Stimulated activated CD4-positive, alpha-beta T cell treated with anti-CD3 and anti-CD28 coated beads, Interleukin-1b, Interleukin-23, amount 100 ng/mL, for 24 hours (primary cell): ENCODE measurements around the gene FBXO34.

Source experiments
- DNase-seq, 4 experiments: peaks; one replicate each; pipeline ENCODE4 v3.0.0-alpha.2; 2020; ENCODE audit warnings: low read depth in 4 of 4, low spot score in 1 of 4

The FBXO34 gene, protein sequence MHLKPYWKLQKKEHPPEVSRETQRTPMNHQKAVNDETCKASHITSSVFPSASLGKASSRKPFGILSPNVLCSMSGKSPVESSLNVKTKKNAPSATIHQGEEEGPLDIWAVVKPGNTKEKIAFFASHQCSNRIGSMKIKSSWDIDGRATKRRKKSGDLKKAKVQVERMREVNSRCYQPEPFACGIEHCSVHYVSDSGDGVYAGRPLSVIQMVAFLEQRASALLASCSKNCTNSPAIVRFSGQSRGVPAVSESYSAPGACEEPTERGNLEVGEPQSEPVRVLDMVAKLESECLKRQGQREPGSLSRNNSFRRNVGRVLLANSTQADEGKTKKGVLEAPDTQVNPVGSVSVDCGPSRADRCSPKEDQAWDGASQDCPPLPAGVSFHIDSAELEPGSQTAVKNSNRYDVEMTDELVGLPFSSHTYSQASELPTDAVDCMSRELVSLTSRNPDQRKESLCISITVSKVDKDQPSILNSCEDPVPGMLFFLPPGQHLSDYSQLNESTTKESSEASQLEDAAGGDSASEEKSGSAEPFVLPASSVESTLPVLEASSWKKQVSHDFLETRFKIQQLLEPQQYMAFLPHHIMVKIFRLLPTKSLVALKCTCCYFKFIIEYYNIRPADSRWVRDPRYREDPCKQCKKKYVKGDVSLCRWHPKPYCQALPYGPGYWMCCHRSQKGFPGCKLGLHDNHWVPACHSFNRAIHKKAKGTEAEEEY

DNA sequence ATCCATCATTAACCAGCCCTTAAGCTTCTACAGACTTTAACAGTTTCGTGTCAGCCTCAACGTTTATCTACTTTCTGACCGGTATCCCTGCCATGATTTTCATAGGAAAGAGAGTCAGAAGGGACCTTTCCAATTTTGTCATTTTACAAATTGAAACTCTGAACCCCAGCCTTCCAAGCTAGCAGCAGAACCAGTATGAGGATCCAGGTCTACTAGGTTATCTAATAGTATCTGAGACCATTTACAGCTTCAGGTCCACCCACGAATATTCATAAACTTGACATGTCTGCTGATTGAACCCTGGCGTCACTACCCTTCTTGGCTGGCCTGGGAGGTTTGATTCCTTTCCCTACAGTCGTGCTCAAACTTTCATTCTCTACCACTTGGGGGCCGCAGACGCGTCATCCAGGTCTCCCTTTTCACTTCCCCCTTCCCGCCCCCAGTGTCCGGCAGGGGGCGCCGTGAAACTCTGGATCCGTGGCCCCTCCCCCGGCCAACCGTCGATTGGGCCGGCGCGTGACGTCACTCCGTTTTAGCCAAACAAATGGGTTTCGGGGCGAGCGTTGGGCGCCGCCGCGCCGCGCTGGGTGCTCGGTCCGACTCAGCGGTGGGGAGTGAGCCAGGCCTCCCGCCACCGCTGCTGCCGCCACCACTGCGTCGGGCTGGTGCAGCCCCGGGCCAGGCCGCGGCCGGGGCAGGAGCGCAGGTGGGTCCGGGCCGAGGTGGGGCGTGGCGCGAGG is at the start of gene FBXO34:
FBXO34 (plus strand) TSS at position 590 of the 740 bp plus-strand sequence. CDS start 78,970 bp downstream, outside the sequence.
- DNase-seq = peak; percentile 98 to 100 (median 100)

DNA sequence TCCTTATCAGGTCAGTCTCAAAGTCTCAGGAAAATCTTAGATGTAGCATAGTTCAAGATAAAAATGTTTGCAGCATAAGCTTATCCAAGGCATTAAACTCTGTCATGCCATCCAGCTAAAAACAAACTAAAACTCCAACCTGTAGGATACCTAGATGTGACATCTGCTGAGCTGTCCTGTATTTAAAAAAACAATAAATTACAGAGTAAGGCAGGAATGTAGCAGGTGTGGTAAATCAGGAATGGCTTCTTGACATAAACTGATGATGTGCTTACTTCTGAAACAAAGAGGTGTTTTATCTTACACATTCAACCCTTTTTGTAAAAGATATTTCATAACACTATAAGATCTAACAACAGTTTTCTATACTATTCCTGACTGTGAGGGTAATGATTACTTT is 49.3 kb upstream of the FBXO34 start:
- no peak for DNase-seq

DNA sequence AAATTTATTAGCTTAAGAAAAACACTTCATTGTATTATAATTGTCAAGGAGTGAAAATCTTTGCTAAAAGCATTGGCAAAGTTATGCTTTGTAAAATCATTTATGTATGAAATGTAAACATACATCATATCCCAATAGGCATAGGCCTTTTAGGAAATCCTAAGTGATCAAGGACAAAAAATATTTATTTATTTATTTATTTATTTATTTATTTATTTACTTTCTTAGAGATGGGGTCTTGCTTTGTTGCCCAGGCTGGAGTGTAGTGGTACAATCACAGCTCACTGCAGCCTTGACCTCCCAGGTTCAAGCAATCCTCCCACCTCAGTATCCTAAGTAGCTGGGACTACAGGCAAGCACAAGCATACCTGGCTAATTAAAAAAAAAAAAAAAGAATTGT is 47.9 kb upstream of the FBXO34 start:
- DNase-seq = no peak

DNA sequence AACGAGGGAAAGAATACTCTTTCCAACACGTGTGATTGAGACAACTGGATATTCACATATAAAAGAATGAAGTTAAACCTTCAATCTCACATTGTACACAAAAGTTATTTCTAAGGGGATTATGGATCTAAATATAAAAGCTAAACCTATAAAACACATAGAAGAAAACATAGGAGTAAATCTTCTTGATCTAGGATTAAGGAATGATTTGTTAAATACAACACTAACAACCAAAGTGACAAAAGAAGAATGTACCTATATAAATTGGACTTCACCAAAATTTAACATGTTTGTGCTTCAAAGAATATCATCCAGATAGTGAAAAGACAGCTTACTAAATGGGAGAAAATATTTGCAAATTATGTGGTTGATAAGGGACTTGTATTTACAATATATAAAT is 43.0 kb upstream of the FBXO34 start:
- no peak for DNase-seq

DNA sequence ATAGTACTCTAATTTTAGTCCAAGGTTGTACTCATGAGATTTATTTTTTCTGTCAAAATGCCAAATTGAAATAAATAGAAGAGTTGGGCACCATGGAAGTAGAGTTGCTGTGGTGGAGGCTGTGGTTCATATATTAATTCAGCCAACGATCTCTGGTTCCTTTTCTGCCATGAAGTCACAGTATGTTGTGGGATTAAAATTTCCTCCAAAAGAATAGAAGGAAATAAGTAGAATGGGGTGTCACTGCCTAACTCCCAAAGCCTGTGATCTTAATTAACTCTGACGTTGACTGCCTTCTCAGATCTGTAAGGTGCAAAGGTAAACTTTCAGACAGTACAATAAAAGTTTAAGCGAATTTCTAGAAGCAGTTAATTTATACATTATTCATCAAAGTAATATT is 37.6 kb upstream of the FBXO34 start:
- DNase-seq = no peak

DNA sequence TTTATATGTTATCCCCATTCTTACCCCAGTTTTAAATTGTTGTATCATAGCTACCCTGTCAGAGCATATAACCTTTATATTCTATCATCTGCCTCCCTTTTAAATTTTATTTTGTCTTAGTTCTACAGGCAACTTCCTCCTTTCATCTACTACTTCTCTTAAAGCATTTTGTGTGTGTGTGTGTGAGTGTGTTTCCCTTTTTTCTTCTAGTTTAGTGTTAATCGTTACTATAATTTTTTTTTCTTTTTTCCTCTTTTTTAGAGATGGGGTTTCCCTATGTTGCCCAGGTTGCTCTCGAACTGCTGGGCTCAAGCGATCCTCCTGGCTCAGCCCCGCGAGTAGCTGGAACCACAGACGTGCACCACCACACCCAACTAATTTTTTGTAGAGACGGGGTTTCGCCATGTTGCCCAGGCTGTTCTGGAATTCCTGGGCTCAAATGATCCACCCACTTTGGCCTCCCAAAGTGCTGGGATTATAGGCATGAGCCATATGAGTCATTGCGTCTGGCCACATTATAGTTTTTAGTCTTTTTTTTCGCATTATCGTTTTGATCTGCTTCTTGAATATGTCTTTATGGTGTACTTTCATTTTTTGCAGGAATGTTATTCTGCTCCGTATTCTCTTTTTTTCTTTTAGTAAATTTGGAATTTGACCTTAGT is 33.1 kb upstream of the FBXO34 start:
- DNase-seq = no peak

DNA sequence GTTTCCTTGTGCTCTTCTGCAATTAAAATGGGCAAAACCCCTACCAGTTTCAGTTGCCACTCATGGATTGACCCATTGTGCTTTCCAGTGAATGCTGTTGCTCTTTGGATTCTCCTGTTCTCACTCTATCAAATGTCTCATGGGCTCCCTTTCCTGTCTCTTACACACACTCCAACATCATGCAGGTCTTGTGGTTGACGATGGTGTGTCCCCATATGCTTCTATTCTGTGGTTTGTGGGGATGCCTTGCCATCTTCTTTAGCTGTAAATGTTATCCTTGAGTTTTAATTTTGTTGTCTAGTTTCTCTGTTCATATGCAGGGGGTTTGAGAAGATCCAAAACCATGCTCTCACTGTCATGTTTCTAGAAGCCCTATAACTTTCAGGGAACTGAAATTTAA is 31.9 kb upstream of the FBXO34 start:
- DNase-seq = no peak

DNA sequence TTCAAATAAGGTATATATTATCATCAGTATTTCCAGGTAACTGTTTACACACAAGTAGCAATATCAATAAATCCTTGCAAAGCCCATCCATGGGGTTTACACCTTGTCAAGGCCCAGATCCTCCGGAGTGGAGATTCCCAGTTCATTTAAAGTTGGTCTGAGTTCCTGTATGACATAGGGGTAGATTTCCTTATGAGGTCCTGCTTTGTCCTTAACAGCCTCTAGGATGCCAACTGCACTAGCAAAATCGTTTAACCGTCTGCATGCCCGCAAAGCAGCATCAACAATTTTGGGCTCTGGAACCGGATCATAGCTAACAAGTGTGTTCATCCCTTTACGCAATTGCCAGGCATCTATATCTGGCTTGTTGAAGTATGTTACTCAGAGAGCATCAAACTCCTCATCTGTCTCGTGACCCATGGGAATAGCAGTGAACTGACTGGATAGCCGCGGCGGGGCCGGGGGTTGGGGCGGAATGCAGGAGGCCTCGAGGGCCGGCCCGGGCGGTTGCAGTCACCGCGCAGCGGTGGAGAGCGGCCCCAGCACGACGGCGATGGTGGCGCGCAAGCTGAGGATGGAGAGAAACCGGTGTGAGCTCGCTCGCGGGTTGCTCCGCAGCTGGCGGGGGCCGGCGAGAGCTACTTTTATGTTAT is 30.6 kb upstream of the FBXO34 start:
- no peak for DNase-seq

DNA sequence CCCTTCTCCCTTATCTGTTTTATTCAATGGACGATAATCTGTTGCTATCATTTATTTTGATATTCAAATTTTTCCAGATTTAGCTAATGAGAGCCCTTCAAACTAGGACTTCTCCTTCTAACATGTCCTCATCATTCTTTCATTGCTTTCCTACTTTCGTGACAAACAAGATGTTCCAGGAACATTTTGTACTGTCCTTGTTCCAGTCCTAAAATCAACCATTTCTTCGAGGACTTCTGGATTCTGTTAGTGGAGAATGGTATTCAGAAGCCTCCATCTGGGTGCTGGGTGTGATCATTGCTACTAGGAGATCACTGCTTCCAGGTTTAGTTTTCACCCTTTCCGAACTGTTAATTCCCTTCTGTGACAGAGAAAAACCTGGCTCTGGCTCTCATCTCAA is 29.5 kb upstream of the FBXO34 start:
- DNase-seq = no peak

DNA sequence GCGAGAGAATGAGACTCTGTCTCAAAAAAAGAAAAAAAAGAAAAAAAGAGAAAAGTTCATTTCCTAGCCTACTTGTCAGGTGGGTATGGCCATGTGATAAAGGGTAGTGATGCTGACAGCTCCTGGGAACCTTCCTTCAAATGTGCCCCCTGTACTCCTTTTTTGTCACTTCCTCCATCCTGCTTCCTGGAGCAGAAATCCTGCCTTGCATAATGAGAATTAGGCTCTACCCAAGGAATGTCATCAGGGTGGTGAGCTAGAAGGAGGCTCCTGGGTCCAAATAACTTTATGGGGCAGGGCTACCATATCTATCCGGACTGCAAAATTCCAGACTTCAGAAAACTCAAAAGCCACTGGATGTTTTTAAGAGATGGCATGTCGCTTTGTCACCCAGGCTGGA is 27.8 kb upstream of the FBXO34 start:
- DNase-seq = no peak

DNA sequence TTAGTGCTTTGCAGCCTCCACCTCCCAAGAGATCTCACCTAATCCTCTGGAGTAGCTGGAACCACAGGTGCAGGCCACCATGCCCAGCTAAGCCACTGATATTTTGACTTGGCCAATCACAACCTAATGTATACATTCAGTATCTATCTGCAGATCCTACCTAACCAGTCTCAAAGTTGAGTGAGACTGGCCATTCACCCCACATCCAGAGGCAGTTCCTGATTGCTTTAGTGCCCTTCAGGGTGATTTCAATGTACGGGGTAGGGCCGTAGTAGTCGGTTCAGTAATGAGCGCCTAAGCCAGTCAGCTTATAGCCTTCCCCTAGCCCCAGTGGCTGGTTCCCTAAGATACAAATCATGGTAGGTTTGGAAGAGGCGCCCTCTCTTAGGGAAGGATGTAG is 27.4 kb upstream of the FBXO34 start:
- no peak for DNase-seq

DNA sequence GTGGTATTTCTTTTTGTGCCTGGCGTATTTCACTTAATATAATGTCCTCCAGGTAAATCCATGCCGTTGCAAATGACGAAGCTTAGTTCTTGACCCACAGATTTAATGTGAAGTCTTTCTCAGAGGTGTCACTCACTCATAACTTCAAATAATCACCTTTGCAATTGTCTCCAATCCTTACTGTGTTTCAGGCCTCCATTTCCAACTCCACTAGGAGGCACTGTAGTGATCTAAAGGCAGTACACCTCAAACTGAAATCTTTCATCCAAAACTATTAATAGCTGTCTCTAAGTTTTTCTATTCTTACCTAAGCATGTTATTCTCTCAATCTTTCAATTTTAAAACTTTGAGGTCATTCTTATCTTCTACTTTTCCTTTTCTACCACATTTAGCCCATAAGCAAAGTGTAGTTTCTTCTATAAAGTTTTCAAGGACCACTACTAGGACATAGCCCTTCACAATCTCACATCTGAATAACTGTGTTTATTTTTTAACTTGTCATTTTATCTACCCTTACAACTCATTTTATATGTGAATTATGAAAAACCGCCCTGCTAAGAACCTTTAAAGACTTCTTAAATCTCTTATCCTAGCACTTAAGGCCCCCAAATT is 25.5 kb upstream of the FBXO34 start:
- DNase-seq = no peak

DNA sequence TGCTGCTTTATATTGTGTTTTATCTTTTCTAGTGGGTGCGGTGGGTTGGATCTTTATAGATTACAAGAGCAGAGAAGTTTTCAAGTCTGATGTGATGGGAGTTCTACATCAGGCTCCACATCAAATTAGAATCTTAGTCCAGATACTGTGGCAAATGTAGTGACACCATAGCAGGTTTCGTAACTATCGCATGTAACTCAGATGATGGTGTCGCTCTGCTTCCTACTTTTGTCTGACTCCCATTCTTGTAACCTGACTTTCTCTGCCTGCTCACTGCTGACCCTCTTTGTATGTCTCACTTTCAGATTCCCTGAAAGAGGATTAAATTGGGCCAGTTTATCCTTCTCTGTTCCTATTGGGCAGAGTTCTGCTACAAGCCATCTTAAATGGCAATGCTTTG is 22.8 kb upstream of the FBXO34 start:
- DNase-seq = no peak

DNA sequence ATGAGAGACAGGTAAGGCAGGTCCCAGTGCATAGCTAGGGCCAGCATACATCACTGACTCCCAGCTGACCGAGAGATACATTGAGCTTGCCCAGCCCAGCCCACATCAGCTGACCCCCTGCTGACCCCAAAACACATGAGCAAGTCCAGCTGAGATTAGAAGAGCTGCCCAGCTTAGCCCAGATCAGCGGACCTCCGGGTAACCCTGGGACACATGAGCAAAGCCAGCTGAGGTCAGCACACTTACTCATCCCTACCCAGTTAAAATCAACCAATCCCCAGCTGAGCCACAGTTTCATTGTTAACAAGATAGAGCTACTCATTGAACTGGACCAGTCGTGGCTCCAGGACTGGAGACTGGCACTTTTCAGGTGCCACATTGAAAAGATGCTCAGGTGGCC is 21.8 kb upstream of the FBXO34 start:
- no peak for DNase-seq

DNA sequence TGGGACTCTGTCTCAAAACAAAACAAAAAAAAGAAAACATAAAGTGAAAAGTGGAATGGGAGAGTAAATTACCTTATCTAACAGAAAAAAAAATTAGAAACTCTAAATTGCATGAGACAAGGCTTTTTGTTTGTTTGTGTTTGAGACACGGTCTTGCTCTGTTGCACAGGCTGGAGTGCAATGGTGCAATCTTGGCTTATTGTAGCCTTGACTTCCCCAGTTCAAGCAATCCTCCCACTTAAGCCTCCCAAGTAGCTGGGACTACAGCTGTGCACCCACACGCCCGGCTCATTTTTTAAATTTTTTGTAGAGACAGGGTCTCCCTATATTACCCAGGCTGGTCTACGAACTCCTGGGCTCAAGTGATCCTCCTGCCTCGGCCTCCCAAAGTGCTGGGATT is 17.9 kb upstream of the FBXO34 start:
- no peak for DNase-seq

DNA sequence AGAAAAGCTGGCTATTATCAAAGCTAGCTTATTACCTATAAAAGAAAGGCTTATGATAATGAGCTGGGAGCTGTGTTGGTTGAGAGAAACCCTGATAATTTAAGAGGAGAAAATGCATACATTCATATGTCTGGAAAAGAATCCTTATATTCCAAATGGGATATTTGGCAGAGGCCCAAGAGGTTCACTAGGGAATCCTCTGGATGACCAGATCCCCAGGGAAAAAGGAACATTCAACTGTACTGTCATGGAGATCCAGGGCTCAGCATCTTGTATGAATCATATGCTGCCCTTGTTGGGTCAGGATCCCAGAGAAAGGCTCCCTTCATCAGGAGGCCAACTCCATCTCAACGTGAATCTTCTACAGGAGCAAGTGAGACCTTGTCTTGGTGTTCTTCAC is 16.6 kb upstream of the FBXO34 start:
- no peak for DNase-seq

DNA sequence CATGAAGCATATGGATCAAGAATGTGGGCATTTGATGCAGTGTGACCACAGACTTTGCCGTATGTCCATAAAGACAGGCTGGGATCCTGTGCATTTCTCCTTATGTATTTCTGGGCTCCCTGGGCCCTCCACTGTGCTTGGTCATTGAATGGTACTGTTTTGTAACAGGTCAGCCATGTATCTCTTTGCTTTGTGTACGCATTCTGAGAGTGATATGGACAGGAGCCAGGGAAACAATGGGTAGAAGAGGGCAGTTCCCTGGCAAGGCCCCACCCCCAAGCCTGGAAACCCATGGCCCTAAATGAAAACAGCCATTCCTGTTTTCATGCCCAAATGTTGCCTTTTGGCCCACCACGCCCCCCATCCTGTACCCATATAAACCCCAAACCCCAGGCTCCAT is 15.2 kb upstream of the FBXO34 start:
- no peak for DNase-seq

DNA sequence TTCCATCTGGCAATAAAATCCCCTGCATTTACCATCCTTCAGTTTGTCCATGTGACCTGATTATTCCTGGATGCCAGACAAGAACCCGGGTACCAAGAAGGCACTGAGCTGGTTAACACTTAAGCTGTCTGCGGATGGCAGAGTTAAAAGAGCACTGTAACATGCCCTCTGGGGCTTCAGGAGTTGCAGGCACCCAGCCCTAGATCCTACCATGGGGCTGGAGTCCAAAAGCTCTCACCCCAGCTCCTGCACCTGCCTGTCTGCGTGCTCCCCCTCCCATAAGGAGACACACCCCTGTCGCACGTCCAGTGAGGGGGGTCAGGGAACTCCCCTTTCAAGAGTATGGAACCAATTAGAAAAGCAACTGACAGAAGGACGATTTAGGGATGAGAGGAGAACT is 14.6 kb upstream of the FBXO34 start:
- no peak for DNase-seq

DNA sequence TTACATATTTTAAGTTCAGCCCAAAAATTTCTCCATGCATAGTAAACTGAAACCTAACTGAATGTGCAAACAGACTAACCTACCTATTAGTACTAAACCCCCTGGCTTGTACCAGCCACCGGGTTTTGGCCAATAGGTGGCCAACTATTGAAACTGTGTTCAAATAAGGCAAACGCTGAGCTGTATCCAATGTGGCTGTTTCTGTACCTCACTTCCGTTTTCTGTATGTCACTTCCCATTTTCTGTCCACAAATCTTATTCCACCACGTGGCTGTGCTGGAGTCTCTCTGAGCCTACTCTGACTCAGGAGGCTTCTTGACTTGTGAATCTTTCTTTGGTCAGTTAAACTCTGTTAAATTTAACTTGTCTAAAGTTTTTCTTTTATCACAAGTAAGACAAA is 6.0 kb upstream of the FBXO34 start:
- no peak for DNase-seq

DNA sequence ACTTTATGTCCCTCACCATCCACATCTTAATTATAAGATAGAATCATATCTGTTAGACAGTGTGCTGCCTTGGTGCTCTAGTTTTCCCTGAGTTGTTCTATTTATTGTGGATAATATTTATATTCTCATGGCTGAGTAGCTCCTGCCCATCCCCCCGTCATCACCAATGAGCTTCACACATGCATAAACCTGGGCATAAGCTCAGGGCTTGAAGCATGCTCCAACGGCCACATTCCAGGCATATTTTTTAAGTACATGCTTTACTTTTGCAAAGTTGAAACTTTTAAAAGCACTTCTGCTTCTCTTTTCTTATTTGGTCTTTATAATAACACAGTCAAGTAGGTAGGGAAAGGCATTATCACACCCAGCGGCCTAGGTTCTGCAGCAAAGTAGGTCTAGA is 3.4 kb upstream of the FBXO34 start:
- no peak for DNase-seq
